T-helper 1 cell (primary cell): ENCODE results near the gene PREX1.

Source experiments
- DNase-seq, 5 donors: peaks; one replicate each; pipeline ENCODE4 v3.0.0-alpha.2; 2012 to 2020

The PREX1 gene

GRCh38 chr20:48750376-48750775 lies 77.4 kb downstream of the PREX1 start:
- DNase-seq: no peak

DNA sequence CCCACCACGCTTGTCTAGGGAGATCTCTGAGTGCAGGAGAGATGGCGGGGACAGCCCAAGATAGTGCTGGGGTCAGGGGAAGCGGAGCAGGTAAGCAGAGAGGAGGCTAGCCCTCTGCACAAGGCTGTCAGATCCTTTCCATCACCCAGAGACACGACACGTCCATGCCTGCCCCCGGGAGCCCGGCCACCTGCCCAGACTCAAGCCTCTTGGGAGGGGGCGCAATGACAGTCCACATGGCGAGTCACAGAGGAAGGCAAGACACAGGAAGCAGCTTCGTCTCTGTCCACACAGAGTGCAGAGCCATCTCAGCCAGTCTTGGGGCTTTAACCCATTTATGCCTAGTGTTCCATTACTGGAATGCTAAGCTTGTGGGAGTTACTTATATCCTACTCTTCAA lies 78.4 kb downstream of the PREX1 start:
- no peak for DNase-seq

DNA sequence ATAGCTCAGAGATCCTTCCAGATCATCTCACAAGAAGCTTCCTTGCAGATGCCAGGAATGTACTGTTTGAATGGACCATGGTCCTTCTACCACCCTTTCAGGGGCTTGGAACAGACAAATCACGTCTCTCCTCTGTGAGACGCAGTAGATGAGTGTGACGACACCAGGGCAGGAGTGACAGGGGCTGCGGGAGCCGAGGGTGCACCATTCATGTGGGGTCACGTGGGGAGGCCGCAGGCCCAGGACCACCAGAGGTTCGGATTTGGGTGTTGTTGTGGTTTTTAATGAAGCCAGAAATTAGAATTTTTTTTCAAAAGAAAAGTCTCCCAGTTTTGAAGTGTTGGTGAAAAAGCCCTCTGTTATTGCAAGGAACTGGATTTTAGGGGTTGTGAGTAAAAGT lies 79.2 kb downstream of the PREX1 start:
- no peak for DNase-seq

- DNase-seq: no peak
Observed at GRCh38 chr20:48747840-48748414, 79.9 kb downstream of the PREX1 start.

- DNase-seq: no peak
Observed at GRCh38 chr20:48745330-48745729, 82.5 kb downstream of the PREX1 start.

- no peak for DNase-seq
Observed at GRCh38 chr20:48744515-48744914, 83.3 kb downstream of the PREX1 start.

- DNase-seq: no peak
Observed at GRCh38 chr20:48743807-48744206, 84.0 kb downstream of the PREX1 start.

GRCh38 chr20:48742912-48743680 lies 84.7 kb downstream of the PREX1 start:
- no peak for DNase-seq

GRCh38 chr20:48742233-48742632 lies 85.6 kb downstream of the PREX1 start:
- no peak for DNase-seq

DNA sequence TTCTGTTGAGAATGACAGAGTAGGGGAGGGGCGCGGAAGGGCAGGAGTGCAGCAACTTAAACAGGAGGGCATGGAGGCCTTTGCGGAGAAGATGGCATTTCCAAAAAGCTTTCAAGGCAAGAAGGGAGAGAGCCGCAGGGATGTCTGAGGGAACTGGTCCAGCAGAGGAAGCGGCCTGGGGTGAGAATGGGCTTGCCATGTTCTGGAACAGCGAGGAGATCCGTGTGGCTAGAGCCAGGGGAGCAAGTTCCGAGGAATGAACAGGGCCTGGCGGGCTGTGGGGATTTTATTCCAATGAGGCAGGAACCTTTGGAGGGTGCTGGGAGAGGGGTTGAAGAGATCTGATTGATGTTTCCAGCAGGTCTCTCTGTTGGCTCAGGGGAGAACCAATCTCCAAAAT lies 86.1 kb downstream of the PREX1 start:
- DNase-seq: no peak

GRCh38 chr20:48740712-48741111 lies 87.1 kb downstream of the PREX1 start:
- no peak for DNase-seq

DNA sequence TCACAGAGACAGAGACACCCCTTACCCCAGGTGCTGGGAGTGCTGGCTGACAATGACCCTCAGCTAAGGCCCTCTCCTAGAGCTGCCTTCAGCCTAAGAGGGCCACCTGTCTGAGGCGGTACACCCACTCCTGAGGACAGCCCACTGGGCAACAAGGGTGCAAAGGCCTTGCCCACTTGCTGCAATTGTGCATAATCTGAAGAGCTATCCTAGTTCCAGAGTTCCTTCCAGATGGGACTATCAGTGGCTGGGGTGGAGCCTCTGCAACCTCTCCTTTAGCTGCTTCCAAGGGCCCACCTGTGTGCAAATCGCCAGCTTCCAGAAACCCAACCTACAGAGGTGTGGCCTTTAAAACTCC lies 87.5 kb downstream of the PREX1 start:
- no peak for DNase-seq

DNA sequence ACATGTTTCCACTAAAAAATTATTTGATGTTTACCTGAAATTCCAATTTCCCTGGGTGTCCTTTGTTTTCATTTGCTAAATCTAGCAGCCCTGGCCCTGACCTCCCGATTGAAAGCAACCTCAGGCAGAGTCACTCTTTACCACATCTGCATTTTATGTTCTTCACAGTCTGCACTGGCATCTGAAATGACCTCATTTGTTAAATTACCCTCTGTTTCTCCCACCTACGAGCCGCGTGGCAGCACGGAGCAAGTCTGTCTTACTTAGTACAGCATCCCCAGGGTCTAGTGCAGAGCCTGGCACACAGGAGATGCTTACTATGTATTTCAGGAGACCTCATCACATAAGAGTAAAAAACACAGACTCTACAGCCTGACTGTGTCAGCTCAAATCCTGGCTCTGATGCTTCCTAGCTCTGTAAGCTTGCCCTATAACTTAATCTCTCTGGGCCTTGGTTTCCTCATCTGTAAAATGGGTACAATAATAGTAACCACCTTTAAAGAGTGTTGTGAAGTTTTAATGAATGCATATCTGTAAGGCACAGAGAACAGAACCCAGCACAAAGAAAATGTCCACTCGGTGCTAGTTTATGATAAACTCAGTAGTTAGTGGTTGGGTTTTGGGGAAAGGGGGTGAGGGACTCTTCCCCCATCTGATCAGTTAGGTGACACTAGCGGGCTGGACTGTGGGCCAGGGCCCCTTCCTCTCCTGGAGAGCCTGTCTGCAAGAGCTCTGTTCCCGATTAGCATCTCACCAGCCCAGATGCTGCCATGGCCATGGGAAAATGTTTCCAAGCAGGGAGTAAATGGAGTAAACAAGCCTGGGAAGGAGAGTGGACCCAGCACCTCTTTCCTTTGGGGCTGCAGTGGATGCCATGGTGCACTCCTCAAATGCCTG lies 88.2 kb downstream of the PREX1 start:
- peak in 1 of 5 donors; percentile 74 for DNase-seq

DNA sequence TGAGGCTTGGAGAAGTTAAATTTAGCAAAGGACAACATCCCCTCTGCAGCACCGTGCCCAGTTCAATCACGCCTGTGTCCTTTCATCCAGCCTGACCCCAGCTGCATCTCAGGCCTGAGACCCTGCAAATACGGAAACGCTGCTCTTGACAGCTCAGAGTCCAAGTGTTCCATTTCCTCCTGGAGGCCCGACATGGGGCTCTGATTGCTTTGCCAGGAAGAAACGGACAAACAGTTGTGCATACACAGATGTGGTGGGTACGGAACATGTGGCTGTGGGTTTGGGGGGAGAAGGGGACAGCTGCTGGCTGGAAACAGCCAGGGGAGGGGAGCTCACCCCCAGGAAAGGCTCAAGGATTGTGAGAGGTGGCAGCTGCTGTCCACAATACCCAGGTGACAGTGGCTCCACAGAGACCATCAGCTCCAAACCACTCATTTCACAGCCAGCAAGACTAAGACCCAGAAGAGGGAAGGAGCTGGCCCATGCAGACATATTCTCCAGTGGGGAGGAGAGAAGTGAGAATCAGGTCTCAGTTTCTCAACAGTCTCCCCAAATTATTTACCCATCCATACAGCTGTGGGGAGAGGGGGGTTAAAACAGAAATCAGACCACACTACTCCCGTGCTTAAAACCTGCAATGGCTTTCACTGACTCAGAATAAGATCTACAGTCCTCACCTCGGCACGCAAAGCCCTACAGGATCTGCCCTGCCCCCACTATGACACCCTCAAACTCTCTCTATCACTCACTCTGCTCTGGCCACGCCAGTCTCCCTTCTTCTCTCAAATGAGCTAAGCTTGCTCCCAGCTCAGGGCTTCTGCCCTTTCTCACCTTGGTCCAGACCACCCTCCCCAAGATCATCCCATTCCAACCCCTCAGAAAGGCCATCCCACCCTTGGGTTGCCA lies 89.1 kb downstream of the PREX1 start:
- DNase-seq: peak in 1 of 5 donors; percentile 93

GRCh38 chr20:48738094-48738398 lies 89.8 kb downstream of the PREX1 start:
- DNase-seq: no peak

DNA sequence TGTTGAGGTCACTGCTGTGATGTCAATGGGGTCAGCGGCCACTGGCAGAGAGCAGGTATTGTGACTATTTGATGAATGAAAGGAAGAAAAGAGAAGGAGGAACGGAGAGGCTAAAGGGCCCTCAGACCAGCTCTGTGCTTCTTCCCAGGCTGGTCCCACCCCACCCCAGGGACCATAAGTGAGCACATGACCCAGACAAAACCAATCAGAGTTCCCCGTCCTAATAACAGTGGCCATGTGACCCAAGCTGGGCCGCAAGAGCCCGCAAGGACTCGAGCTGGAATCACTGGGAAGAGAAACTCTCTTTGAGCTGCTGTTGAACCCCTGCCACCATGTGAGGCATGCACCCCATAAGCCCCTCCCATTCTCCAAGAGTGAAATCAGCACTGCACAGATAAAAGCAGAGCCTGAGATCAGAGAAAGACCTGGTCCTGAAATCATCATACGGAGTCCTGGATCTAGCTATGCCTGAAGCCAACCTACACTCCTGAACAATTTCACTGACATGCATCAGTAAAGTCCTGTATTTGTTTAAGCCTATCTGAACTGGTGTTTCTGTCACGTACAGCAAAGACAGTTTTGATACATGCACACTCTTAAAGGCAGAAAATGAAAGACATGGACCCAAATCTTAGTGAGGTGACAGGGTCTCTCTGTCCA lies 90.2 kb downstream of the PREX1 start:
- DNase-seq: no peak

- DNase-seq: no peak
Observed at GRCh38 chr20:48736636-48737035, 91.2 kb downstream of the PREX1 start.

- no peak for DNase-seq
Observed at GRCh38 chr20:48736231-48736630, 91.6 kb downstream of the PREX1 start.

DNA sequence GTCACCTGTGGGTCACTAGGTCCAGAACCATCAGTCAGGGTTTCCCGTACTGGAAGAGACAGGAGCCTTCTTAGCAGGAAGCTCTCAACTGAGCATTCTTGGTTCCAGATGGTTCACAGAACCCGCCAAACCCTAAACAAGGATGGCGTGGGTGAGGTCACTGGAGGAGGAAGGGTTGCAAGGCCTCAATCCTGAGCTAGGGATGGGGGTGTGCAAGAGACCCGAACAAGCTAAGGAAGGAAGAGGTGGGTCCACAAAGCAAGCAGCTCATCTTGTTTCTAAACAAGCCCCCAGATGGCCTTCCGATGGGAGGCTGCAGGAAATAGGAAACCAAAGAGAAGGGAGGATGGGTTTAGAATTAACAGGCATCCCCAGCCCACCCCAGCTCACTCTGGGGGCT lies 92.7 kb downstream of the PREX1 start:
- DNase-seq: no peak

DNA sequence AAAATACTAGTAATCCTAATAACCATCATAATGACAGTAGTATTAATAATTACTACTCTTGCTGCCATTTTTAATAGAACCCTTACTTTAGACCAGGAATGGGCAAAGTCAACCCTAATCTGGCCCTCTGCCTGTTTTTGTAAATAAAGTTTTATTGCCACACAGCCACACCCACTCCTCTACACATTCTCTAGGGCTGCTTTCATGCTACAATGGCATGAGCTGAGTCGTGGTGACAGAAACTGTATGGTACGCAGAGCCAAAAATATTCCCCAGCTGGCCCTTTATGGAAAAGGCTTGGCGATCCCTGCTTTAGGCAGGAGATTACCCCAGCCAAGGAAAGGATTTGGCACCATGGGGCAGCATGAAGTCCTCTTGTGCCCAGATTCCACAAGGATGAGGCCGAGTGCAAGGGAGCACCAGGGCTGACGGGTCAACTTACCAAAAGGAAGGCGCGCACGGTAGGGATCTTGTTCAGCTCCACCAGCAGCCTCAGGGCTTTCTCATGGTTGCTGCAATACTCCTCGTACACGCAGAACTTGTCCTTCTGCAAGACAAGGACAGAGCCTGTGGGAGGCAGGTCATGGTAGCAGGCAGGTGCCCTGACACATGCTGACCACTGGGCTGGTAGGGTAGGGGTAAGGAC lies 93.6 kb downstream of the PREX1 start:
- DNase-seq: no peak

DNA sequence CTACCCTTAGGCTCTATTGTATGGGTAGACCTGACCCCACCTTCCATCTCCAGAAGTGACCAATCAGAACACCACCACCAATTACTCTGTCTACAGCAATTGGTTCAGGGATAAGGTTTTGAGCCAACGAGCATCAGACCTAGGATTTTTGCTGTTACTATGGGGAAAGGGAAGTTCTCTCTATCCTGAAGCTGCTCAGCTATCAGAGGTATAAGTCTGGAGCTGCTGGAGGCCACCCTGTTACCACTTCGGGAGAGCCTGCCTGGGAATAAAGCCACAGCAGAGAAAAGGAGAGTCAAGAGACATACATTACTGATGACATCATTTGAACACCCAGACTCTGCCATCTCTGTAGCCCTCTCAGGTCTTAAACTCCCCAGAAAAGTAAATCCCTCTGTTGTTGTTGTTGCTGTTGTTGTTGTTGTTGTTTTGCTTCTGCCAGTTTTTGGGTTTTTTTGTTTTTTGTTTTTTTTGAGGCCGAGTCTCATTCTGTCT lies 94.5 kb downstream of the PREX1 start:
- DNase-seq: no peak
